Mucosa of rectum (tissue), 2 donors: ENCODE data around the gene MOGAT3.
A peak's percentile ranks its signal among the peaks of the same experiment; 100 is the strongest.

Experiments used
- H3K27ac ChIP-seq, 2 donors: one replicate each; pipeline ENCODE4 v1.7.0; 2013; ENCODE audit warnings: inconsistent platforms in 2 of 2, low read depth in 2 of 2, low read length in 2 of 2
- H3K27me3 ChIP-seq, 2 donors: one replicate each; pipeline ENCODE4 v1.7.0; 2013; ENCODE audit warnings: low read length in 2 of 2; ENCODE audit not compliant: control insufficient read depth in 2 of 2, insufficient read depth in 2 of 2
- H3K36me3 ChIP-seq, 2 donors: one replicate each; pipeline ENCODE4 v1.7.0; 2013; ENCODE audit warnings: low read length in 2 of 2; ENCODE audit not compliant: control insufficient read depth in 2 of 2, insufficient read depth in 2 of 2
- H3K4me1 ChIP-seq, 2 donors: one replicate each; pipeline ENCODE4 v1.7.0; 2013; ENCODE audit warnings: low read length in 2 of 2, mild to moderate bottlenecking in 1 of 2; ENCODE audit not compliant: control insufficient read depth in 2 of 2, insufficient read depth in 2 of 2
- H3K4me3 ChIP-seq, 2 donors: one replicate each; pipeline ENCODE4 v1.7.0; 2013; ENCODE audit warnings: low read length in 2 of 2
- H3K9ac ChIP-seq, 2 donors: one replicate each; pipeline ENCODE4 v1.7.0; 2013; ENCODE audit warnings: low read length in 2 of 2, low read depth in 1 of 2, mild to moderate bottlenecking in 1 of 2
- H3K9me3 ChIP-seq, 2 donors: one replicate each; pipeline ENCODE4 v1.7.0; 2013; ENCODE audit warnings: low read length in 2 of 2; ENCODE audit not compliant: control insufficient read depth in 2 of 2
- donor health status: healthy.
- donor health status: Normal muscosa, but diverticular disease.

The MOGAT3 gene

DNA sequence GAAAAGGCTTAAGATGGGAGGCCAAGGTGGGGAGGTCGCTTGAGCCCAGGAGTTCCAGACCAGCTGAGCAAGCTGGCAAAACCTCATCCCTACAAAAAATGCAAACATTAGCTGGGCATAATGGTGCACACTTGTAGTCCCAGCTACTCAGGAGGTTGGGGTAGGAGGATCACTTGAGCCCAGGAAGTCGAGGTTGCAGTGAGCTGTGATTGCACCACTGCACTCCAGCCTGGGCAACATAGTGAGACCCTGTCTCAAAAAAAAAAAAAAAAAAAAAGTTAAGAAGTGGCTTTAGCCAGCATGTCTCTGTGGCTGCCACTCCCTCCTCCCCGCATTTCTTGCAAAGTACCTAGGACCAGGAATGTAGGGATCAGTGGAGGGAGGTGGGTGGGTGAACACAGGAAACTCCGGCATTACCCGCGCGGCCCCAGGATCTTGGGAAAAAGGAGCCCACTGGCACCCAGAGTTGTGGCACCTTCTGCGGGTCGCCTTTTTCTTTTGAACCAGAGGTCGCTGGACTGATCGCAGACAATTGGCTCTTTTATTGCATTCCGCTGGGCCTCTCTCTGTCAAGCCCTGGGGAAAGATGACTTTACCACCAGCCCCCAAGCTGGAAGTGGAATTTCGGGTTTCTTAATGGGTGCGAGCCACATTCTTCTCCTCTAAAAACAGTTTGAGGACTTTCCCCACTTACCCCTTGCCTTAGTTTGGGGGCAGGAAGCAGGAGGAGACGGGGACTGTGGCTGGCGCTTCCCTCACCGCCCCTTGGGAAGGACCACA is 39.0 kb downstream of the MOGAT3 start:
- H3K27ac ChIP-seq: no peak overlapping the region
- H3K4me1 ChIP-seq: peaks cover 12 to 13% of the 10 kb centered on the region in 2 donors
- peaks cover 17 to 23% of the 10 kb centered on the region in 2 donors for H3K27me3 ChIP-seq
- no peak overlapping the region for H3K4me3 ChIP-seq
- peaks cover 12 to 16% of the 10 kb centered on the region in 2 donors for H3K36me3 ChIP-seq
- no peaks in the 10 kb centered on the region for H3K9me3 ChIP-seq
- H3K9ac ChIP-seq: no peak overlapping the region

DNA sequence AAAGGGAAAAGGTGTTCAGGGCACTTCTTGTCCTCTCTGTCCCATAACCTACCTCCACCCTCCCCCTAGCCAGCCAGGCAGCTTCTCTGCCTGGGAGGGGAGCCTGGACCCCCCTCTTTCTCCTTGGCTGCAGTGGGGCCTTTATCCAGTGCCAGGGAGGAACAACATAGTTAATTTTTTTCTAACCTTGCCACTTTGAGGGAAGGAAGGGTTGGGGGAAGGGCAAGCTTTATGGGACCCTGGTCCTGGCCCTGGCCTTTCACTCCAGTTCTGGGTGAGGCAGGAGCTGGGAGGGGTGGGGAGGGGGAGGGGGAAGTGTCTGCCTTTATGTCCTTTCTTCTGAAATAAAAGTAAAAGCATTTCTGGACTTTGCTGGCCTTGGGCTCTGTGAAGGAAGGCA is 39.9 kb downstream of the MOGAT3 start:
- H3K9ac ChIP-seq: no peak overlapping the region
- no peak overlapping the region for H3K4me3 ChIP-seq
- no peak overlapping the region for H3K27ac ChIP-seq
- no peaks in the 10 kb centered on the region for H3K9me3 ChIP-seq
- H3K4me1 ChIP-seq: peaks cover 11% of the 10 kb centered on the region in 2 donors
- peaks cover 12 to 18% of the 10 kb centered on the region in 2 donors for H3K27me3 ChIP-seq
- peaks cover 12 to 16% of the 10 kb centered on the region in 2 donors for H3K36me3 ChIP-seq

DNA sequence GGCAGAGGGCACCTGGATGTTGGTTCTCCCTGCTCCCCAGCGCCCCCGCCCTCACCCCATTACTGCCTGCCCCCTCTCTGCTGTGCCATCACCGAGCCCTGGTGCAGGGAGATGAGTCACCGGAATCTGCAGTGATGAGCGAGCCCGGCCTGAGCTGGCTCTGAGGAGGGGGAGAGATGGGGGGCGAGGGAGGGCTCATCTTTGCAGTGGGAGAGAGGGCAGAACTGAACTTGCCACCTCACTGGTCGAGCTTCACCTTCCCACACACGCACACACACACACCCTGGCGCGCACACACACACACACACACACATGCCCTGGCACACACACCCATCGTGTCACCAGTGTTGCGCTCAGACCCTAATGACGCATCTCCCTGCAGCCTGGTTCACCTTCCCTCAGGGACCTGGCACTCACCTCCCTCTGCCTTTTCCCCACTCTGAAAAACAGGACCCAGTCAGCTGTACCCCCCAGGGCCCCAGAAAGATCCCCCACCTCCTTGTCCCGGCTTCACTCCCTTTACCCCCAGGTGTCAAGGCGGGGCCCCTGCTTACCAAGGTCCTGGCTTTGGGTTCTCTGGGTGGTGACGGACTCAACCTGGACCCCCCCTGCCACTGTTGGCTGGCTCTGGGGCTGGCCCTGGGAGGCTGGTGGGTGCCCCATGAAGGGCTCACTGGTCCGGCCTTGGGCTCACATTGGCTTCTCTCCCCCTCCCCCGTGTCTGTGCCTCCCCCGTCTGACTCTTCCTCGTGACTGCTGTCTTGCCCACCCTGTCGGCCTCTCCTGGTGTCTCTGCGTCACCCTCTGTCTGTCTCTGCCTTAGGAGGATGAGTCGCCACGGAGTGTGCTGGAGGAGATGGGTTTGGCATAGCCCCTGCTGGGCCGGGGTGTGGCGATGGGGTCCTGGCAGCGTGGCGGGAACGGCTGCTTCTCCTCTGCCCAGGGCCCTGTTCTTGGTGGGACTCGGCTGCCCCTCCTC is 40.9 kb downstream of the MOGAT3 start:
- H3K27ac ChIP-seq: no peak overlapping the region
- no peak overlapping the region for H3K4me3 ChIP-seq
- no peaks in the 10 kb centered on the region for H3K9me3 ChIP-seq
- H3K36me3 ChIP-seq: peaks cover 12 to 16% of the 10 kb centered on the region in 2 donors
- H3K27me3 ChIP-seq: peaks cover 9 to 13% of the 10 kb centered on the region in 2 donors
- no peak overlapping the region for H3K9ac ChIP-seq
- peaks cover 11 to 13% of the 10 kb centered on the region in 2 donors for H3K4me1 ChIP-seq

DNA sequence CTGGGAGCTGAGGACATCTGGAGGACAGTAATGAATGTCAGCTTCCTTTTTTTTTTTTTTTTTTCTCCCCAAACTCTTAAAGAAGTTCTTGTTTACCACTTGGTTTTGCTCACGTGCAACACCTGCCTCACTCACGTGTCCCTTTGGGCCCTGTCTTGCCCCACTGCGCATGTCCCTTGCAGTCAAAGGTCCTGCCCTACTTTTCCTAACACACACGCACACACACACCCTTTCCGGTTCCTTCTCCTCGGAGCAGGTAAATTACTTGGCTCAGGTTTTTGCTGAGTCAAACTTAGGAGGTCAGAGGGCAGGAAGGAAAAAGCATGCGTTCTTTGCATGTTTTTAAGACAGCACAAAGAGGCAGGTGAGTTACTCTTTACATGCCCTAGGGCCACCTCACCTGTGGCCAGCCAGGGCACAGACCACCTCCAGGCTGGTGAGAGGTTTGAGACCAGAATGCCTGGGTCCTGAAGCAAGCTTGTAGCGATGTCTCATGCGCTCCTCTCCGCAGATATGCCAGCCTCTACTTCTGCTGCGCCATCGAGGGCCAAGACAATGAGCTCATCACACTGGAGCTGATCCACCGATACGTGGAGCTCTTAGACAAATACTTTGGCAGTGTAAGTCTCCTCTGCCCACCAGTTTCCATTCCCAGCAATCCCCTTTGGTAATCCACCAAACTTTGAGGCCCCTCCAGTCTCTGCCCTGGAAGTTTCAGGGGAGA is 43.8 kb downstream of the MOGAT3 start:
- H3K27ac ChIP-seq: no peak overlapping the region
- no peak overlapping the region for H3K4me3 ChIP-seq
- H3K9me3 ChIP-seq: no peaks in the 10 kb centered on the region
- H3K9ac ChIP-seq: no peak overlapping the region
- peaks cover 7 to 12% of the 10 kb centered on the region in 2 donors for H3K4me1 ChIP-seq
- peaks cover 12 to 16% of the 10 kb centered on the region in 2 donors for H3K36me3 ChIP-seq
- H3K27me3 ChIP-seq: peaks cover 0 to 1% of the 10 kb centered on the region in 2 donors

DNA sequence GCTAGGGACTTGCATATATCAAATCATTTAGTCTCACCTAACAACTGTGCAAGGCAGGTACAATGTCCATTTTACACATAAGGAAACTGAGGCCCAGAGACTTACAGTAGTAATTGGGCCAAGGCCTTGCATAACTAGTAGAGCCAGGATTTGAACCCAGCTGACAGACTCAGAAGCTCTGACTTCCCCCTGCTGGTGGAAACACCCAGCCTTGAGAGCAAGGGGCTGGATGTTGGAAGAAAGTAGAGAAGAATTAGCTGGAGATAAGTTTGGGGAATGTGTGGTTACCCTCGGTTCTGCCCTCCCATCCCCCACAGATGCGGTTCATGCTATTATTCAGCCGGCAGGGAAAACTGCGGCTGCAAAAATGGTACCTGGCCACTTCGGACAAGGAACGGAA is 44.6 kb downstream of the MOGAT3 start:
- Histone ChIP-seq H3K9me3 (no peaks in the 10 kb centered on the region), H3K27me3 (no peaks in the 10 kb centered on the region), H3K4me1 (peaks cover 7 to 12% of the 10 kb centered on the region in 2 donors), H3K27ac (no peak overlapping the region), H3K4me3 (peak overlapping the region in 1 of 2 donors; percentile 4), H3K9ac (no peak overlapping the region), H3K36me3 (peaks cover 12 to 16% of the 10 kb centered on the region in 2 donors)

DNA sequence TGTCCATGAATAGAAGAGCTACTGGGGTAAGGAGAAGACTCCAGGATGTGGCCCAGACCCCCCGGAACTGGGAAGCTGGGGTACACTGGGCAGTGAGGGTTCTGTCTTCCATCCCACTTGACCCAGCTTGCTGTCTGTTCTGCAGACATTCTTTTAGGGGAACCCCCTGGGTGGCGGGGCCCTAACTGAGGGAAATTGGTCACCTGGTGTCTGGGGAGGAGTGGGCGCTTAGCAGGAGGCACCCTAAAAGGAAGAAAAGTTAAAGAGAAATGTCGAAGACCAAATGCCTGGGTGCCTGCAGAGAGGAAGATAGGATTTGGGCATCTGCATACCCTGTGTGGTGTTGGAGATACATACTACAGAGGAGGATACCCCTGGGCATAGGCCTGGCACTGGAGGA is 45.5 kb downstream of the MOGAT3 start:
- no peaks in the 10 kb centered on the region for H3K27me3 ChIP-seq
- no peaks in the 10 kb centered on the region for H3K9me3 ChIP-seq
- H3K27ac ChIP-seq: no peak overlapping the region
- H3K9ac ChIP-seq: peak overlapping the region; percentile 56 to 72
- peak overlapping the region; percentile 76 to 77 for H3K4me3 ChIP-seq
- H3K36me3 ChIP-seq: peaks cover 11 to 15% of the 10 kb centered on the region in 2 donors
- peaks cover 7 to 12% of the 10 kb centered on the region in 2 donors for H3K4me1 ChIP-seq

DNA sequence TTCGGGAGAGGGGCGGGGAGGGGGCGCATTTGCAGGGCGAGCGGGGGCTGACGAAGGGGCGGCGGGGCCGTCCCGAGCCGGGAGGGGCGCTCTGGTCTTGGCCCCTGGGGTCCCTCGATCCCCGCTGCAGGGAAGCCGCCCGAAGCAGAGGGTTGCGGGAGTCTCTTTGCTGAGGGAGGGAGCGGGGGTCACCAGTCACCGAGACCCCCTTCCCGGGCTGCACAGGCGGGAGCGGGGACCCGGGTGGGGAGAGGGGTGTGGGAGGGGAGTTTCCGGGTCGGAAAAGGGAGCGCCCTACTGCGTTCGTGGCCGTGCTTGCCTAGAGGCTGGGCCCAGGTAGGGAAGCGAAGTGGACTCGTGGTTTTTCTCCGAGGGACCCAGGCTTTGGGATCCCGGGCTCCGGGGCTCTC is 46.1 kb downstream of the MOGAT3 start:
- H3K9ac ChIP-seq: peak overlapping the region; percentile 56 to 72
- peak overlapping the region; percentile 76 to 77 for H3K4me3 ChIP-seq

DNA sequence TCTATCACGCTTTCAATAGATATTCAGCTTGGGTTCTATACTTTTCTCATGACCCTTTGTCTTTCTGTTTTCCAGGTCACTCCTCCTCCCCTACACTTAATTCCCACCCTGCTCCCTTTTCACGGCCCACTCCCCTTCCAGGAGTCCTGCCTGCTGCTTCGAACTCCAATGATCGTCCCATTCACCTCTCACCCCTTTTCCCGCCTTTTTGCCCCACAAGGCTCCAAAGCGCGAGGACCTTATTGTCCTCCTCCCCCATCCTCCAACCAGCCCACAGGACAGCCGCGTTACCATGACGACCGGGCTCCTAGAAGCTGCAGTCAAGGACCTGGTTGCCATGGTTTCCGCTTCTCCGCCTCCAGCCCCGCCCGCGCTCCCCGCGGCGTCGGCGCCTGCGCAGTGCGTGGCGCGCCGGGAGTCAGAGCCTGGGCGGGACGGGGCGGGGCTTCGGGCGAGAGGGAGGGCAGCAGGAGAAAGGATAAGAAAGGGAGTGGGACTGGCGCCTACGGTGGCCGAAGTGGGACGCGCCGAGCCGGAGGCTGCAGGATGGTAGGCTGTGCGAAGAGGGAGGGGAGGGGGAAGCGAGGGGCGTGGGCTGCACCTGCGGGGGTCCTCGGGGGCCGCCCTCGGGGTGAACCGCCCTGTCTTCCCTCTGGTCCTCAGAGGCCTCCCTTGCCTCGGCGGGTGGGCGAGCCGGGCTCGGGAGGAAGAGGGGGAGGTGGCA is 46.7 kb downstream of the MOGAT3 start, which contains the start of gene AP1S1:
AP1S1 (plus strand) TSS at position 508 of the 724 bp plus-strand sequence; CDS start at position 547, 39 bp downstream.
- Histone ChIP-seq H3K4me3 (peak within 1 kb of the TSS; percentile 76 to 77), H3K9ac (peak within 1 kb of the TSS; percentile 56 to 72), H3K27ac (peak within 1 kb of the TSS in 1 of 2 donors; percentile 52), H3K36me3 (peaks cover 6 to 10% of the 10 kb centered on the region in 2 donors), H3K9me3 (no peaks in the 10 kb centered on the region), H3K4me1 (peaks cover 7 to 12% of the 10 kb centered on the region in 2 donors), H3K27me3 (no peaks in the 10 kb centered on the region)

More for the DNA sequence above, 46.1 kb downstream of the MOGAT3 start:
- Histone ChIP-seq H3K4me1 (peaks cover 7 to 12% of the 10 kb centered on the region in 2 donors), H3K27me3 (no peaks in the 10 kb centered on the region), H3K36me3 (peaks cover 9 to 12% of the 10 kb centered on the region in 2 donors), H3K9me3 (no peaks in the 10 kb centered on the region), H3K27ac (peak overlapping the region in 1 of 2 donors; percentile 52)
